ENCODE data around the gene CRISP1. TPM values are rescaled to one million over a fixed set of nuclear protein-coding genes. Genes with fewer than 3 reads are reported as not detected.

CRISP1 gene
- total and polyA plus RNA-seq, 2 of the 8 experiments (the other 6 are each of a cell fraction or from before 2014, with no cell fraction given): not detected

- no peaks in the 10 kb centered on the region for H3K27me3 ChIP-seq (replicated peaks in 1 of 4; ENCODE audit: control insufficient read depth in 3 of 4, extremely low read depth in 1 of 4, insufficient read depth in 3 of 4, low read length in 3 of 4)
- TF ChIP-seq POLR2A (IDR thresholded peaks at IDR 0.05; ENCODE audit: control extremely low read depth in 1 of 2, low read depth in 2 of 2, low read length in 2 of 2): no peak
- TF ChIP-seq ATF3 (IDR thresholded peaks at IDR 0.05; ENCODE audit: insufficient read depth, low read depth, low read length): no peak
- peak; percentile 24; the same call in 1 of the 2 replicates for TF ChIP-seq USF2 (IDR thresholded peaks at IDR 0.05; ENCODE audit: low read length)
- TF ChIP-seq CTBP2 (IDR thresholded peaks at IDR 0.05; ENCODE audit: borderline replicate concordance, insufficient read depth, insufficient read length, low read length): no peak
- no peak for TF ChIP-seq CBX8 (IDR thresholded peaks at IDR 0.05; ENCODE audit: borderline replicate concordance, low read depth, low read length)
- ChIA-PET POLR2A (ENCODE audit: partially characterized antibody) (no interaction called here), CTCF (ENCODE audit: partially characterized antibody) (interaction anchor here (1.3 kb wide), 1 partner anchor 119 kb away, joined by 5 read pairs; no protein-coding TSS in a partner anchor)
- peak overlapping the region; percentile 26; the same call in 1 of the 2 replicates for H3K18ac ChIP-seq (ENCODE audit: extremely low read depth, low read length)
- no peak overlapping the region for H4K8ac ChIP-seq (ENCODE audit: extremely low read depth, insufficient read depth, low read length)
- peak overlapping the region; percentile 83 for H4K5ac ChIP-seq (ENCODE audit: insufficient read length, low read depth, low read length)
- peak; percentile 32 for FAIRE-seq
- H3K4me2 ChIP-seq (ENCODE audit: insufficient read depth in 1 of 2, low read depth in 2 of 2, low read length in 2 of 2): peak overlapping the region in 1 of 2 experiments; percentile 8; a peak in 1 of 4 replicates
- no peak overlapping the region for H2AFZ ChIP-seq (ENCODE audit: low read length)
- 0 out of 2 replicates have a peak overlapping the region, but pooled peaks have one; percentile 8 for H2BK20ac ChIP-seq (ENCODE audit: low read length)
- H3K36me3 ChIP-seq (ENCODE audit: control insufficient read depth in 2 of 4, insufficient read depth in 4 of 4, low read length in 3 of 4): no peaks in the 10 kb centered on the region
- no peak for DNase-seq (ENCODE audit: low read depth in 1 of 2, low spot score in 2 of 2)
- H2AK5ac ChIP-seq (ENCODE audit: low read depth, low read length): no peak overlapping the region
- no peaks in the 10 kb centered on the region for H3K79me1 ChIP-seq (ENCODE audit: low read depth, low read length)
- no peaks in the 10 kb centered on the region for H4K20me1 ChIP-seq (replicated peaks in 1 of 2; ENCODE audit: control insufficient read depth in 1 of 2, insufficient read depth in 2 of 2, low read length in 2 of 2)
- no peaks in the 10 kb centered on the region for H3K79me2 ChIP-seq (ENCODE audit: control insufficient read depth in 1 of 2, insufficient read depth in 2 of 2, low read length in 2 of 2)
- H3K9ac ChIP-seq (replicated peaks in 1 of 4; ENCODE audit: extremely low read depth in 1 of 4, low read depth in 3 of 4, low read length in 3 of 4): no peak overlapping the region
- peak overlapping the region; percentile 68; the same call in 1 of the 2 replicates for H2BK5ac ChIP-seq (ENCODE audit: low read depth, low read length)
- H3K4ac ChIP-seq (replicated peaks; ENCODE audit: insufficient read length, low read depth, low read length): no peak overlapping the region
- no peaks in the 10 kb centered on the region; the same call in 1 of the 2 replicates for H3K23me2 ChIP-seq (ENCODE audit: low read depth, low read length)
- H2BK12ac ChIP-seq (ENCODE audit: low read depth, low read length): peak overlapping the region; percentile 34; the same call in 1 of the 2 replicates
- no peak overlapping the region for H3K23ac ChIP-seq (ENCODE audit: insufficient read length)
- no peak overlapping the region for H3K27ac ChIP-seq (ENCODE audit: low read depth, low read length)
- H2BK120ac ChIP-seq (replicated peaks; ENCODE audit: low read depth, low read length): peak overlapping the region; percentile 77
- H3K14ac ChIP-seq (ENCODE audit: insufficient read length): no peak overlapping the region
- H3K56ac ChIP-seq (replicated peaks; ENCODE audit: insufficient read length, low read depth, low read length): no peak overlapping the region
- no peaks in the 10 kb centered on the region for H3K9me3 ChIP-seq (ENCODE audit: insufficient read depth in 2 of 2, low read depth in 1 of 2, low read length in 1 of 2)
- H4K91ac ChIP-seq (replicated peaks; ENCODE audit: insufficient read length, low read length): peak overlapping the region; percentile 51
- WGBS, 2 experiments (ENCODE audit: extremely low coverage in 1 of 2, insufficient coverage in 1 of 2, insufficient read length in 1 of 2, insufficient replicate concordance in 2 of 2, low coverage in 1 of 2, low lambda C conversion rate in 2 of 2, missing lambda C conversion rate in 1 of 2): 61% methylated on average over 2 of the region's 2 CpGs; no CpG with 5 or more reads in 1 of the 2 experiments
- H2BK15ac ChIP-seq (ENCODE audit: low read length): no peak overlapping the region
- H3K4me3 ChIP-seq (ENCODE audit: extremely low read depth in 1 of 4, insufficient read depth in 2 of 4, low read depth in 3 of 4, low read length in 4 of 4): peak overlapping the region in 1 of 4 experiments; percentile 17; a peak in 1 of 8 replicates
- peaks cover 2 to 26% (median 8%) of the 10 kb centered on the region in 4 experiments; a peak in 5 of 7 replicates for H3K4me1 ChIP-seq (replicated peaks in 1 of 4; ENCODE audit: control insufficient read depth in 3 of 4, insufficient read depth in 4 of 4, low read length in 3 of 4)
Observed at GRCh38 chr6:49911252-49911651, 44.9 kb upstream of the CRISP1 start.

Data from H1 (cell line).